Measurements from ENCODE around the gene PDZRN4.
A peak's percentile ranks its signal among the peaks of the same experiment; 100 is the strongest.

- TF ChIP-seq CTCF (conservative IDR thresholded peaks at IDR 0.05; ENCODE audit: low read depth, low read length): no peak
- TF ChIP-seq POLR2A (IDR thresholded peaks at IDR 0.05; ENCODE audit: low read depth, low read length): no peak
- no peak for TF ChIP-seq USF2 (IDR thresholded peaks at IDR 0.05; ENCODE audit: low read depth, low read length)
- no peak for TF ChIP-seq RFX5 (IDR thresholded peaks at IDR 0.05; ENCODE audit: low read depth, low read length)
- TF ChIP-seq RCOR1 (IDR thresholded peaks at IDR 0.05; ENCODE audit: insufficient replicate concordance, low read length): no peak
- no peak for TF ChIP-seq RAD21 (IDR thresholded peaks at IDR 0.05; ENCODE audit: low read length)
- 0 out of 2 replicates have a peak, but pooled peaks have one; percentile 9 for TF ChIP-seq MAFK (IDR thresholded peaks at IDR 0.05; ENCODE audit: low read depth, low read length)
- TF ChIP-seq SMC3 (IDR thresholded peaks at IDR 0.05; ENCODE audit: low read depth, low read length): no peak
- TF ChIP-seq CEBPB (IDR thresholded peaks at IDR 0.05; ENCODE audit: low read depth, low read length): no peak
- no peak for TF ChIP-seq MAZ (IDR thresholded peaks at IDR 0.05; ENCODE audit: borderline replicate concordance, low read depth, low read length)
- no peak for TF ChIP-seq MXI1 (IDR thresholded peaks at IDR 0.05; ENCODE audit: borderline replicate concordance, low read depth, low read length)
- no peak for TF ChIP-seq FOS (IDR thresholded peaks at IDR 0.05; ENCODE audit: low read depth, low read length)
Measured at GRCh38 chr12:41462312-41462711, 274.2 kb downstream of the PDZRN4 start.

Measured in IMR-90 (cell line).